ENCODE data around the gene MYO18B.

- TF ChIP-seq TAF1 (IDR thresholded peaks at IDR 0.05; ENCODE audit: low read depth, low read length) (no peak), POLR2AphosphoS5 (IDR thresholded peaks at IDR 0.05; ENCODE audit: low read depth, low read length) (no peak), POLR2A (IDR thresholded peaks at IDR 0.05; ENCODE audit: low read depth, low read length) (no peak), POU2F2 (IDR thresholded peaks at IDR 0.05; ENCODE audit: low read depth, low read length) (no peak)
Measured at GRCh38 chr22:25714070-25714469, 27.9 kb upstream of the MYO18B start.
